Stimulated activated CD8-positive, alpha-beta memory T cell treated with anti-CD3 and anti-CD28 coated beads, Interleukin-2, amount 100 ng/mL, for 1 hour (primary cell): ENCODE results near the gene KRTAP5-5.
"Not testable (repeated sequence)": the region's sequence is repeated elsewhere in the genome, so short reads cannot be mapped to it uniquely, and the experiment has no call there.

Experiments used
- DNase-seq, 2 donors: peaks; one replicate each; pipeline ENCODE4 v3.0.0-alpha.2; 2020; ENCODE audit warnings: low read depth in 2 of 2

The KRTAP5-5 gene

GRCh38 chr11:1655168-1656060, 25.8 kb downstream of the KRTAP5-5 start:
- DNase-seq, result no peak

GRCh38 chr11:1656061-1656441, 26.5 kb downstream of the KRTAP5-5 start:
- DNase-seq, result no peak

- DNase-seq, result no peak
Observed at GRCh38 chr11:1656670-1657069, 27.1 kb downstream of the KRTAP5-5 start.

GRCh38 chr11:1659506-1659905, 29.9 kb downstream of the KRTAP5-5 start:
- no peak for DNase-seq

GRCh38 chr11:1660111-1660867, 30.7 kb downstream of the KRTAP5-5 start:
- no peak for DNase-seq

- DNase-seq, result not testable (repeated sequence)
Observed at GRCh38 chr11:1661454-1662269, 32.1 kb downstream of the KRTAP5-5 start.

GRCh38 chr11:1662699-1663283, 33.2 kb downstream of the KRTAP5-5 start:
- not testable (repeated sequence) for DNase-seq

GRCh38 chr11:1665313-1665712, 35.7 kb downstream of the KRTAP5-5 start:
- no peak for DNase-seq

- DNase-seq, result no peak
Observed at GRCh38 chr11:1667121-1667850, 37.7 kb downstream of the KRTAP5-5 start.

GRCh38 chr11:1667906-1668305, 38.3 kb downstream of the KRTAP5-5 start:
- DNase-seq, result no peak

- no peak for DNase-seq
Observed at GRCh38 chr11:1668911-1669473, 39.4 kb downstream of the KRTAP5-5 start.

GRCh38 chr11:1669546-1670218, 40.1 kb downstream of the KRTAP5-5 start:
- no peak for DNase-seq

GRCh38 chr11:1670457-1670856, 40.9 kb downstream of the KRTAP5-5 start:
- DNase-seq, result not testable (repeated sequence)

GRCh38 chr11:1670905-1671371, 41.4 kb downstream of the KRTAP5-5 start:
- DNase-seq, result no peak

GRCh38 chr11:1671658-1672057, 42.1 kb downstream of the KRTAP5-5 start:
- DNase-seq, result no peak

GRCh38 chr11:1672613-1673350, 43.2 kb downstream of the KRTAP5-5 start:
- DNase-seq, result no peak

- DNase-seq, result no peak
Observed at GRCh38 chr11:1673446-1674172, 44.0 kb downstream of the KRTAP5-5 start.
